Activated CD8-positive, alpha-beta memory T cell treated with anti-CD3 and anti-CD28 coated beads, Interleukin-2, amount 50 U/mL, for 48 hours (primary cell): ENCODE results near the gene UBE2S.

Experiments used
- DNase-seq: peaks from one replicate; pipeline ENCODE4 v3.0.0-alpha.2; 2020

The UBE2S gene

DNA sequence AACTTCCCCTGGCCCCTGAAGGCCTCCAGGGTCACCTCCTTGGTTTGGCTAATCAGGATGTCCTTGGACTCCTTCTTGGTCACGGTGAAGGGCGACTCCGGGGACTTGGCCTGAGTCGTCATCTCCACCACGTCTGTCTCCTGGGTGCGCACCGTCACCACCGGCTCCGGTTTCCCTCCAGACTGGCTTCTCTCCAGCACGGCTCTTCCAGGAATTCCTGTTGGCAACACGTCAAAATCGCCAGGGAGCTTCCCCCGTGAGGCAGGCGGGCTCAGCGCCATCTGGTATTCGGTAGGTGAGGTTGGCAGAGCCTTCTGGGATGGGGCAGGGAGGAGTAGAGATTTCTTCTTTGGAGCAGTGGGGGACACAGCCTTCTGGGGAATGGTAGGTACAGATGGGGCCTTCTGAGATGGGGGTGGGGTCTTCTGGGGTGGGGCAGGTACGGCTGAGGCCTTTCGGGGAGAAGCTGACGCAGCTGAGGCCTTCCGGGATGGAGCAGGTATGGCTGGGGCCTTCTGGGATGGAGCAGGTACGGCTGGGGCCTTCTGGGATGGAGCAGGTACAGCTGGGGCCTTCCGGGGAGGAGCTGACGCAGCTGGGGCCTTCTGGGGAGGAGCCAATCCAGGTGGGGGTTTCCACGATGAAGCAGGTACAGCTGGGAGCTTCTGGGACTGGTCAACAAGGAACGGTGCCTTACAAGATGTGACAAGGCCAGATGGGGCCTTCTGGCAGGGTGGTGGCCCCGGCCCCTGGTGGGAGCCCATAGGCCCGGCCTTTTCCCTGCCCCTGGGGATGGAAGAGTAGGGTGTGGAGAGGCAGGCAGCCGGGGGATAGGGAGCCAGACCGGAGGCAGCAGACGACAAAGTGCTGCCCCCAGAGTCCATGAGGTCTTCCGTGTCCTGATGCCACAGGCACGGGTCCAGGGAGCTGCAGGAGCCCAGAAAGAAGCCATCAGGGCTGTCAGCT lies 48.4 kb downstream of the UBE2S start:
- no peak for DNase-seq

- no peak for DNase-seq
Observed at GRCh38 chr19:55358493-55358892, 49.1 kb downstream of the UBE2S start.

- DNase-seq, result no peak
Observed at GRCh38 chr19:55355213-55355821, 52.3 kb downstream of the UBE2S start.

GRCh38 chr19:55354698-55355212 lies 52.8 kb downstream of the UBE2S start, which contains the start of gene COX6B2:
Gene COX6B2 (minus strand): TSS chr19:55354719. CDS start chr19:55354521, 198 bp downstream.
- no peak for DNase-seq

GRCh38 chr19:55353803-55354697 lies 53.5 kb downstream of the UBE2S start:
- peak; percentile 83 for DNase-seq

GRCh38 chr19:55353356-55353802 lies 54.2 kb downstream of the UBE2S start:
- no peak for DNase-seq

DNA sequence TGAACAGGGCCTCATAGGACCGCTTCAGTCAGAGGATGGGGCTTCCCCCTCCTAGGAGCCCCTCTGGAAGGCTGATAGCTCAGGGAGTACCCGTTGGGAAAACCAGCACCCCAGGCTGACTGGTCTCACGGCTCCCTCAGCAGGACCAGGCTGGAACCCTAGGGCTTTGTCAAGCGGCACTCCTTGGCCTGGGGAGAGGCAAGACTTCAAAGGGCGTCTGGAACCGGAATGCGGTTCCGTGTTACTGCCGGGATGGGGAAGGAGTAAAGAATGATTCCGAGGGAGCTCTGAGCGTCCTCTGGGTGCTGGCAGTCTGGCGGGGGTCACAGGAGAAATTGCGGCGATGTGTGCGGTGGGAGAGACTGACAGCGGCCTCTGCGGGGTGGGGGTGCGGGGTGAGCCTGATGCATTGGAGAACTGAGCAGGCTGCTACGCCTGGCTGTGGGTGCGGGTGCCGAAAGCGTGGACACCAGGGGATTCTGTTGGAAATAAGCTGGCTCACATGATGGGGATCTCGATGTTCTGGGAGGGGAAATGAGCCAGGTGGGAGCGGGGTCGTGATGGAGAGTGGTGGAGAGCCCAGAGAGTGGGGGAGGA lies 54.9 kb downstream of the UBE2S start:
- no peak for DNase-seq

GRCh38 chr19:55352040-55352439 lies 55.5 kb downstream of the UBE2S start:
- DNase-seq, result no peak

- DNase-seq, result no peak
Observed at GRCh38 chr19:55350620-55351315, 56.8 kb downstream of the UBE2S start.
